Stomach smooth muscle (tissue), 2 donors: ENCODE data around the gene CEP112.
"Not testable (repeated sequence)": the region's sequence is repeated elsewhere in the genome, so short reads cannot be mapped to it uniquely, and the experiment has no call there.

Experiments
- H3K27ac ChIP-seq: one replicate; pipeline ENCODE4 v1.7.0; 2013; ENCODE audit warnings: mild to moderate bottlenecking, low read length, inconsistent platforms
- H3K27me3 ChIP-seq, 2 donors: one replicate each; pipeline ENCODE4 v1.7.0; 2013; ENCODE audit warnings: low read length in 2 of 2; ENCODE audit not compliant: insufficient read depth in 2 of 2, control insufficient read depth in 1 of 2
- H3K36me3 ChIP-seq, 2 donors: one replicate each; pipeline ENCODE4 v1.7.0; 2013; ENCODE audit warnings: low read length in 2 of 2; ENCODE audit not compliant: control insufficient read depth in 2 of 2, insufficient read depth in 2 of 2
- H3K4me1 ChIP-seq: one replicate; pipeline ENCODE4 v1.7.0; 2013; ENCODE audit warnings: low read length; ENCODE audit not compliant: control insufficient read depth, insufficient read depth
- H3K4me3 ChIP-seq, 2 donors: one replicate each; pipeline ENCODE4 v1.7.0; 2013; ENCODE audit warnings: low read length in 2 of 2
- H3K9ac ChIP-seq, 2 donors: one replicate each; pipeline ENCODE4 v1.7.0; 2013; ENCODE audit warnings: low read length in 2 of 2, mild to moderate bottlenecking in 1 of 2
- H3K9me3 ChIP-seq, 2 donors: one replicate each; pipeline ENCODE4 v1.7.0; 2013; ENCODE audit warnings: low read length in 2 of 2; ENCODE audit not compliant: control insufficient read depth in 2 of 2
- donor health status: healthy.
- donor health status: Pancreatic carcinoma.

The CEP112 gene

DNA sequence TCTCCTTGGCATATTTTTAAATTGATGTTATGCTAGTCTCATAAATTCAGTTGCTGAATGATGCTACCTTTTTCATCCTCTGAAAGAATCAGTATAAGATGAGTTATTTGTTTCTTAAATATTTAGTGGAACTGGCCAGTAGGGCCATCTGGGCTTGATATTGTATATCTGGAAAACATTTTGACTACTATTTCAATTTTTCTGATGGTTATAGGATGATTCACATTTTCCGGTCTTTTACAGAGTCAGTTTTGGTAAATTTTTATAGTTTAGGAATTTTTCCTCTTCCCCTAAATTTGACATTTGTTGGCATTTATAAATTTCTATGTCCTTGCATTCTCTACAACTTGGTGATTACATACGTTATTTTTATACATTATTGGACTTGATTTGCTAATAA is 334.2 kb downstream of the CEP112 start:
- H3K9ac ChIP-seq, result no peak overlapping the region
- H3K36me3 ChIP-seq, result no peaks in the 10 kb centered on the region
- H3K4me3 ChIP-seq, result no peak overlapping the region
- H3K27ac ChIP-seq, result no peak overlapping the region
- H3K9me3 ChIP-seq, result no peaks in the 10 kb centered on the region
- H3K4me1 ChIP-seq, result no peaks in the 10 kb centered on the region
- H3K27me3 ChIP-seq, result no peaks in the 10 kb centered on the region

DNA sequence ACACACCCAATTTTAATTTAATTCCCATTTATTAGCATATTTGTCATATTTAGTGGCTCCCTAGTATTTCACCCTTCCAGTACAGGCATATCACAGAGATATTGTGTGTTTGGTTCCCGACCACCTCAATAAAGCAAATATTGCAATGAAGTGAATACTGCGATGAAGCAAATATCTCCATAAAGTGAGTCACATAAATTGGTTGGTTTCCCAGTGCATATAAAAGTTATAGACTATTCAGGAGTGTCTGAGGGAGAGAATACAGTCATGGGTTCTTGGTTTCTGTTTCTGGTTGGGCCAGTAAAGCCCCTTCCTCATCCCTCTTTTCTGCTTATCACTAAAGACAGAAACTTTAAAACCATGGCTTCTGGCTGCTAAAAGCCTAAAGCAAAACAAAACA is 335.1 kb downstream of the CEP112 start:
- no peaks in the 10 kb centered on the region for H3K36me3 ChIP-seq
- H3K27ac ChIP-seq, result no peak overlapping the region
- no peak overlapping the region for H3K9ac ChIP-seq
- no peaks in the 10 kb centered on the region for H3K4me1 ChIP-seq
- H3K27me3 ChIP-seq, result no peaks in the 10 kb centered on the region
- H3K9me3 ChIP-seq, result no peaks in the 10 kb centered on the region
- H3K4me3 ChIP-seq, result no peak overlapping the region

DNA sequence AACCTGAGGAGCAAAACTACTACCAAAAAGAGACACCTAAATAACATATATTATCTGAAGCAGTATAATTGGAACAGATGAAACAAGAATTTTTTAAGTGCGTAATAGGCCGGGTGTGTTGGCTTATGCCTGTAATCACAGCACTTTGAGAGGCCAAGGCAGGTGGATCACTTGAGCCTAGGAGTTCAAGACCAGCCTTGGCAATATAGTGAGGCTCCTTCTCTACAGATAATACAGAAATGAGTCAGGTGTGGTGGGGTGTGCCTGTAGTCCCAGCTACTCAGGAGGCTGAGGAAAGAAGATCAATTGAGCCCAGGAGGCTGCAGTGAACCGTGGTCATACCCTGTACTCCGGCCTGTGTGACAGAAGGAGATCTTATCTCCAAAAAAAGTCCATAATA is 336.3 kb downstream of the CEP112 start:
- Histone ChIP-seq H3K27me3 (no peaks in the 10 kb centered on the region), H3K9me3 (no peaks in the 10 kb centered on the region)

DNA sequence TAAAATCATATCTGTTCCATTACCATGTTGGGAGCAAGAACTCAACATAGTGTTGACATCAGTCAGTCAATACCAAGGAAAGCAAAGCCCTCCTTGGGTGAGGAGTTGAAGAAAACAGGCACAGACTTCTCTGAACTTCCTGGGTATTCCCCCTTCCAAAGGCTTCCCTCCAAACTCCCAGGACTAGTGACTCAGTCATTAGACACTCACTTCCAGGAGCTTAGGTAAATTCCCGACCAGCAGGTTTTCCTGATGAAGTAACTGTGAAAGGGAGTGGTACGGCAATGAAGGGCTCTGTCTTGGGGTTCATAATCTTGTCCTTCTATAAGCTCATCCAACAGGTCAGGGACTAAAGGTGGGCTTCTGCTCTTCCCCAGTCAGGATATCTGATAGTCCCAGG is 336.7 kb downstream of the CEP112 start:
- Histone ChIP-seq H3K27me3 (no peaks in the 10 kb centered on the region), H3K9ac (no peak overlapping the region), H3K4me3 (no peak overlapping the region), H3K36me3 (no peaks in the 10 kb centered on the region), H3K9me3 (no peaks in the 10 kb centered on the region), H3K4me1 (no peaks in the 10 kb centered on the region), H3K27ac (no peak overlapping the region)

More for the DNA sequence above, 336.3 kb downstream of the CEP112 start:
- no peaks in the 10 kb centered on the region for H3K36me3 ChIP-seq
- no peaks in the 10 kb centered on the region for H3K4me1 ChIP-seq
- H3K27ac ChIP-seq, result no peak overlapping the region
- no peak overlapping the region for H3K4me3 ChIP-seq
- H3K9ac ChIP-seq, result no peak overlapping the region

DNA sequence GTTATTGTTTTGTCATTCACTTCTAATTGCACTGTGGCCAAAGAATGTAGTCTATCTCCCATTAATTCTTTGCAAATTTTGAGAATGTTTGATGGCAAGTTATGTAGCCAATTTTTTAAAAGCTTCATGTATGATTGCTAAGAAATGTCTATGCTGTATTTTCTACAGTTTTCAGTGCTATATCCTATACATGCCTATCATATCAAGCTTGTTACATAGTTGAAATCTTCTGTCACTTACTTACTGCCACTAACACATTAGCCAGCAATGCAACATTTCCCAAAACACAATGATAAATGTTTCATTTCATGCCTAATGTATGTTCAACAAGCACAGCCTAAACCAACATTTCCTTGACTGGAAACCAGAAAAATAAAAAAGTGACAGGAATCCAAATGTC is 338.1 kb downstream of the CEP112 start:
- Histone ChIP-seq H3K9me3 (no peaks in the 10 kb centered on the region), H3K27ac (no peak overlapping the region), H3K4me3 (no peak overlapping the region), H3K9ac (no peak overlapping the region), H3K36me3 (no peaks in the 10 kb centered on the region), H3K4me1 (no peaks in the 10 kb centered on the region), H3K27me3 (no peaks in the 10 kb centered on the region)

DNA sequence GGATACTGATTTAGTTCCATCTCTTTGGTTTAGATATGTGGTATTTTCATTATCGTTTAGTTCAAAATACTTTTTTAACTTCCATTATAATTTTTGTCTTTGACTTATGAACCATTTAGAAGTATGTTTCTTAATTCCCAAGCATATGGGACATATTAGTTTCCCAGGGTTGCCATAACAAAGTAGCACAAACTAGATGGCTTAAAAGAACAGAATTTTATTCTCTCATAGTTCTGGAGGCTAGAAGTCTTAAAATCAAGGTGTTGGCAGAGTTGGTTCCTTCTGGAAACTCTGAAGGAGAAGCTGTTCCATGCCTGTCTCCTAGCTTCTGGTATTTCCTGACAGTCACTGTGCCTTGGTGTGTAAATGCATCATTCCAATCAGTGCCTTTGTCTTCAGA is 339.0 kb downstream of the CEP112 start:
- Histone ChIP-seq H3K9ac (no peak overlapping the region), H3K4me1 (no peaks in the 10 kb centered on the region), H3K9me3 (no peaks in the 10 kb centered on the region), H3K4me3 (no peak overlapping the region), H3K36me3 (no peaks in the 10 kb centered on the region), H3K27ac (no peak overlapping the region), H3K27me3 (no peaks in the 10 kb centered on the region)

DNA sequence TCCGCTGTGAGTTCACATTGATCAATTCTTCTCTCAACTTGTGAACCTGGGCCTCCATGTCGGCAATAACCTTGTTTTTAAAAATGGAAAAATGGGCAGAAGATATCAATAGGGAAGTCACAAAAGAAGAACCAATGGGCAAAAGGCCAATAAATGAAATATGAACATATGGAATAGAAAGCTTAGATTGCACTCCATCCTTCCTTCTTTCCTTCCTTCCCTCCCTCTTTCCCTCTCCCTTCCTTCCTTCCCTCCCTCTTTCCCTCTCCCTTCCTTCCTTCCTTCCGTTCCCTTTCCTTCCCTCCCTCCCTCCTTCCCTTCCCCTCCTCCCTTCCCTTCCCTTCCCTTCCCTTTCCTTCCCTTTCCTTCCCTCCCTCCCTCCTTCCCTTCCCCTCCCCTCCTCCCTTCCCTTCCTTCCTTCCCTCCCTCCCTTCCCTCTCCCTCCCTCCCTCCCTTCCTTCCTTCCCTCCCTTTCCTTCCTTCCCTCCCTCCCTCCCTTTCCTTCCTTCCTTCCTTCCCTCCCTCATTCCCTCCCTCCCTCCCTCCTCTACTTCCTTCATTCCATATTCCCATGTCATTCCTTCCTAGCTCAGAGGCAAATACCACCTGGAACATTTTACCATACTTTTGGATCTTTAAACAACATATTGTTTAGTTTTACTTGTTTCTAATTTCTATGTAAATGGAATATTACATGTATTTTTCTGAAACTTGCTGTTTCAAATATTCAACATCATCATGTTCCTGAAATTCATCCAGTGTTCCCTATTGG is 339.8 kb downstream of the CEP112 start:
- Histone ChIP-seq H3K4me3 (no peak overlapping the region), H3K9me3 (no peaks in the 10 kb centered on the region), H3K27ac (no peak overlapping the region), H3K36me3 (no peaks in the 10 kb centered on the region), H3K9ac (no peak overlapping the region), H3K4me1 (no peaks in the 10 kb centered on the region), H3K27me3 (no peaks in the 10 kb centered on the region)

DNA sequence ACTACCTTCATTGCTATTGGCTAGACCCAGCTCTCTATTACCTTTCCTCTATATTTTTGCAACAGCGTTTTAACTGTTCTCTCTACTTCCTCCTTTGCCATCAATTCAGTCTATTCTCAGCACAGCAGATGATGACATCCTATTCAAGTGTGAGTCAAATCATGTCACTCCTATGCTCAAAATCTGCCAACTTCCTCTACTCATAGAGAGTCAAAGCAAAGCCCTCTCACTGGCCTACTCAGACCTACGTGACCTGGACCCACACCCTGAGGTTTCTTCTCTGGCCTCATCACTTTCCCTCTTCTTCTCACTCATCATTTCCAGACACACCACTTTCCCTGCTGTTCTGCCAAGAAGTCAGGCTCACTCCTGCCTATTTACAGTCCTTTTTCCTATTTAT is 341.4 kb downstream of the CEP112 start:
- Histone ChIP-seq H3K4me1 (no peaks in the 10 kb centered on the region), H3K36me3 (no peaks in the 10 kb centered on the region), H3K4me3 (no peak overlapping the region), H3K27me3 (no peaks in the 10 kb centered on the region), H3K9ac (no peak overlapping the region), H3K9me3 (no peaks in the 10 kb centered on the region), H3K27ac (no peak overlapping the region)

DNA sequence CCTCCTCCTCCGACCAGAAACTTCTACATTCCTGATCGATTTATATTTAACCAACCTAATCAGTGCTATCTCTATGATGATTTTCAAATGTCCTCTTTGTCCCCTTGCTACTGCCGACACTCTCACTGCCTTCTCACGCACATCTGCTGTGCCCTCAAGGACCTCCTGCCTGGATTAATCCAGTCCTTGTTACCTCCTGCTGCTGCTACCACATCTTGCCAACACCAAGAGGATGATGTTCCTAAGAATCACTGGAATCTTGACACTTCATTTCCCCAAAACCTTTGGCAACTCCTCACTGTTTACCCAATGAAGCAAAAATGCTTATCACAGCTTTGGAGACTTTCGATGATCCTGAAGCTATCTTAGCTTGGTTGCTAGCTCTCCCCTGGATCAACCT is 343.2 kb downstream of the CEP112 start:
- Histone ChIP-seq H3K4me1 (no peaks in the 10 kb centered on the region), H3K27ac (no peak overlapping the region), H3K36me3 (no peaks in the 10 kb centered on the region), H3K9me3 (no peaks in the 10 kb centered on the region), H3K4me3 (no peak overlapping the region), H3K9ac (no peak overlapping the region), H3K27me3 (no peaks in the 10 kb centered on the region)

DNA sequence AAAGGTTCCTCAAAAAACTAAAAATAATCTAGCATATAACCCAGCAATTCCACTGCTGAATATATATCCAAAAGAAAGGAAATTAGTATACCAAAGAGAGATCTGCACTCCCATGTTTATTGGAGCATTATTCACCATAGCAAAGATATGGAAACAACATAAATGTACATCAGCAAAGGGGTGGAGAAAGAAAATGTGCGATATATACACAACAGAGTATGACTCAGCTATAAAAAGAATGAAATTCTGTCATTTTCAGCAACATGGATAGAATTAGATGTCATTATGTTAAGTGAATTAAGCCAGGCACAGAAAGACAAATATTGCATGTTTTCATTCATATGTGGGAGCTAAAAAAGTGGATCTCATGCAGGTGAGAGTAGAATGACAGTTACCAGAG is 350.8 kb downstream of the CEP112 start:
- no peak overlapping the region for H3K4me3 ChIP-seq
- no peaks in the 10 kb centered on the region for H3K36me3 ChIP-seq
- H3K27ac ChIP-seq, result no peak overlapping the region
- no peak overlapping the region for H3K9ac ChIP-seq
- no peaks in the 10 kb centered on the region for H3K27me3 ChIP-seq
- no peaks in the 10 kb centered on the region for H3K4me1 ChIP-seq
- H3K9me3 ChIP-seq, result peaks cover 3 to 5% of the 10 kb centered on the region in 2 donors

DNA sequence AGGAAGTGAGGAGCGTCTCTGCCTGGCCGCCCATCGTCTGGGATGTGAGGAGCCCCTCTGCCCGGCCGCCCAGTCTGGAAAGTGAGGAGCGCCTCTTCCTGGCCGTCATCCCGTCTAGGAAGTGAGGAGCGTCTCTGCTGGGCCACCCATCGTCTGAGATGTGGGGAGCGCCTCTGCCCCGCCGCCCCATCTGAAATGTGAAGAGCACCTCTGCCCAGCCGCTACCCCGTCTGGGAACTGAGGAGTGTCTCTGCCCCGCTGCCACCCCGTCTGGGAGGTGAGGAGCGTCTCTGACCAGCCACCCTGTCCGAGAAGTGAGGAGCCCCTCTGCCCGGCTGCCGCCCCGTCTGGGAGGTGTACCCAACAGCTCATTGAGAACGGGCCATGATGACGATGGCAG is 354.7 kb downstream of the CEP112 start:
- not testable (repeated sequence) for H3K4me1 ChIP-seq, H3K36me3 ChIP-seq, H3K4me3 ChIP-seq, H3K27me3 ChIP-seq, H3K9ac ChIP-seq, H3K27ac ChIP-seq
- H3K9me3 ChIP-seq, result peaks cover 11 to 13% of the 10 kb centered on the region in 2 donors
